HEK293 (cell line): ENCODE results near the gene PSD4.

Experiments used
- CTCF ChIP-seq: fragments of 450-650 bp; formaldehyde crosslinking; IDR thresholded peaks from 2 replicates; pipeline ENCODE4 v1.5.1; 2016; ENCODE audit warnings: missing biosample characterization, missing genetic modification characterization
- PRDM1 ChIP-seq: fragments of 450-650 bp; formaldehyde crosslinking; IDR thresholded peaks from 2 replicates; pipeline ENCODE4; 2016; ENCODE audit warnings: missing biosample characterization, missing genetic modification characterization
- REST ChIP-seq: fragments of 450-650 bp; formaldehyde crosslinking; IDR thresholded peaks from 2 replicates; pipeline ENCODE4 v1.5.1; 2016; ENCODE audit warnings: missing biosample characterization, missing genetic modification characterization
- SP2 ChIP-seq: fragments of 450-650 bp; formaldehyde crosslinking; IDR thresholded peaks from 2 replicates; pipeline ENCODE4 v1.5.1; 2016; ENCODE audit warnings: missing biosample characterization, missing genetic modification characterization
- ZBTB21 ChIP-seq: fragments of 450-650 bp; formaldehyde crosslinking; IDR thresholded peaks from 2 replicates; pipeline ENCODE4 v1.5.1; 2017; ENCODE audit warnings: missing biosample characterization, missing genetic modification characterization
- ZNF155 ChIP-seq: fragments of 450-650 bp; formaldehyde crosslinking; IDR thresholded peaks from 2 replicates; pipeline ENCODE4 v1.5.1; 2016; ENCODE audit warnings: missing biosample characterization, missing genetic modification characterization
- ZNF175 ChIP-seq: fragments of 450-650 bp; formaldehyde crosslinking; IDR thresholded peaks from 2 replicates; pipeline ENCODE4 v1.5.1; 2016; ENCODE audit warnings: missing biosample characterization, missing genetic modification characterization
- ZNF501 ChIP-seq: fragments of 450-650 bp; formaldehyde crosslinking; IDR thresholded peaks from 2 replicates; pipeline ENCODE4 v1.5.1; 2016; ENCODE audit warnings: missing biosample characterization, missing genetic modification characterization
- TF ChIP-seq, protein P1 (sequence below): fragments of 450-650 bp; formaldehyde crosslinking; conservative IDR thresholded peaks from 2 replicates; pipeline ENCODE4 v1.5.1; 2016; ENCODE audit warnings: low read depth, missing biosample characterization, missing genetic modification characterization
- TF ChIP-seq, protein P2 (sequence below): fragments of 450-650 bp; formaldehyde crosslinking; optimal IDR thresholded peaks from 2 replicates; pipeline ENCODE3; 2016; ENCODE audit warnings: missing biosample characterization, mild to moderate bottlenecking, missing genetic modification characterization
- TF ChIP-seq, protein P3 (sequence below): fragments of 450-650 bp; formaldehyde crosslinking; IDR thresholded peaks from 2 replicates; pipeline ENCODE4 v1.5.1; 2017; ENCODE audit warnings: missing biosample characterization, missing genetic modification characterization

DNA sequence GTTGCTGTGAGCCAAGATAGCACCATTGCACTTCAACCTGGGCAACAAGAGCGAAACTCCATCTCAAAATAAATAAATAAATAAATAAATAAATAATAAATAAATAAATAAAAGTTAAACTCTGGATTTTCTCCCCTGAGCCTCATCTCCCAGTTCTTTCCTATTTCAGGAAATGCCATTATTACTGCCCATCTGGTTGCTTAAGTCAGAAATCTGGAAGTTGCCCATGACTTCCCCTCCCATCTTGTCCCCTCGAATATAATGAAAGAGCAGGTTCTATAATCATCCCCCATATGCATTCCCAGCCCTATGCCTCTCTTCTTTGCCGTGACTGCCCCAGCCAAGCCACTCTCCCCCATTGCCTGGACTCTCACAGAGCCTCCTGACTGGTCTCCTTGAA lies 4.2 kb upstream of the PSD4 start:
- TF ChIP-seq CTCF (no peak), PRDM1 (tag by site-specific recombination) (no peak), ZBTB21 (tag by site-specific recombination) (no peak), SP2 (tag by site-specific recombination) (no peak), ZNF501 (no peak), REST (tag by site-specific recombination) (no peak), ZNF175 (tag by site-specific recombination) (no peak), ZNF155 (tag by site-specific recombination) (no peak)
- TF ChIP-seq, protein P1, sequence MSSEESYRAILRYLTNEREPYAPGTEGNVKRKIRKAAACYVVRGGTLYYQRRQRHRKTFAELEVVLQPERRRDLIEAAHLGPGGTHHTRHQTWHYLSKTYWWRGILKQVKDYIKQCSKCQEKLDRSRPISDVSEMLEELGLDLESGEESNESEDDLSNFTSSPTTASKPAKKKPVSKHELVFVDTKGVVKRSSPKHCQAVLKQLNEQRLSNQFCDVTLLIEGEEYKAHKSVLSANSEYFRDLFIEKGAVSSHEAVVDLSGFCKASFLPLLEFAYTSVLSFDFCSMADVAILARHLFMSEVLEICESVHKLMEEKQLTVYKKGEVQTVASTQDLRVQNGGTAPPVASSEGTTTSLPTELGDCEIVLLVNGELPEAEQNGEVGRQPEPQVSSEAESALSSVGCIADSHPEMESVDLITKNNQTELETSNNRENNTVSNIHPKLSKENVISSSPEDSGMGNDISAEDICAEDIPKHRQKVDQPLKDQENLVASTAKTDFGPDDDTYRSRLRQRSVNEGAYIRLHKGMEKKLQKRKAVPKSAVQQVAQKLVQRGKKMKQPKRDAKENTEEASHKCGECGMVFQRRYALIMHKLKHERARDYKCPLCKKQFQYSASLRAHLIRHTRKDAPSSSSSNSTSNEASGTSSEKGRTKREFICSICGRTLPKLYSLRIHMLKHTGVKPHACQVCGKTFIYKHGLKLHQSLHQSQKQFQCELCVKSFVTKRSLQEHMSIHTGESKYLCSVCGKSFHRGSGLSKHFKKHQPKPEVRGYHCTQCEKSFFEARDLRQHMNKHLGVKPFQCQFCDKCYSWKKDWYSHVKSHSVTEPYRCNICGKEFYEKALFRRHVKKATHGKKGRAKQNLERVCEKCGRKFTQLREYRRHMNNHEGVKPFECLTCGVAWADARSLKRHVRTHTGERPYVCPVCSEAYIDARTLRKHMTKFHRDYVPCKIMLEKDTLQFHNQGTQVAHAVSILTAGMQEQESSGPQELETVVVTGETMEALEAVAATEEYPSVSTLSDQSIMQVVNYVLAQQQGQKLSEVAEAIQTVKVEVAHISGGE (tag by site-specific recombination) = no peak; the same call in 1 of the 2 replicates
- TF ChIP-seq, protein P2, sequence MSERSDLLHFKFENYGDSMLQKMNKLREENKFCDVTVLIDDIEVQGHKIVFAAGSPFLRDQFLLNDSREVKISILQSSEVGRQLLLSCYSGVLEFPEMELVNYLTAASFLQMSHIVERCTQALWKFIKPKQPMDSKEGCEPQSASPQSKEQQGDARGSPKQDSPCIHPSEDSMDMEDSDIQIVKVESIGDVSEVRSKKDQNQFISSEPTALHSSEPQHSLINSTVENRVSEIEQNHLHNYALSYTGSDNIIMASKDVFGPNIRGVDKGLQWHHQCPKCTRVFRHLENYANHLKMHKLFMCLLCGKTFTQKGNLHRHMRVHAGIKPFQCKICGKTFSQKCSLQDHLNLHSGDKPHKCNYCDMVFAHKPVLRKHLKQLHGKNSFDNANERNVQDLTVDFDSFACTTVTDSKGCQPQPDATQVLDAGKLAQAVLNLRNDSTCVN (tag by site-specific recombination) = no peak
- TF ChIP-seq, protein P3, sequence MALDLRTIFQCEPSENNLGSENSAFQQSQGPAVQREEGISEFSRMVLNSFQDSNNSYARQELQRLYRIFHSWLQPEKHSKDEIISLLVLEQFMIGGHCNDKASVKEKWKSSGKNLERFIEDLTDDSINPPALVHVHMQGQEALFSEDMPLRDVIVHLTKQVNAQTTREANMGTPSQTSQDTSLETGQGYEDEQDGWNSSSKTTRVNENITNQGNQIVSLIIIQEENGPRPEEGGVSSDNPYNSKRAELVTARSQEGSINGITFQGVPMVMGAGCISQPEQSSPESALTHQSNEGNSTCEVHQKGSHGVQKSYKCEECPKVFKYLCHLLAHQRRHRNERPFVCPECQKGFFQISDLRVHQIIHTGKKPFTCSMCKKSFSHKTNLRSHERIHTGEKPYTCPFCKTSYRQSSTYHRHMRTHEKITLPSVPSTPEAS (tag by site-specific recombination) = no peak
